Erythroblast (primary cell): ENCODE measurements around the gene PTPRU.

Source experiments
- GATA1 ChIP-seq: IDR thresholded peaks from 2 replicates; pipeline ENCODE4 v1.6.1; 2011; ENCODE audit warnings: low read depth, mild to moderate bottlenecking, control low read depth, low read length, moderate library complexity
- POLR2A ChIP-seq: IDR thresholded peaks from 2 replicates; pipeline ENCODE4 v1.6.1; 2011; ENCODE audit warnings: mild to moderate bottlenecking, low read length

- TF ChIP-seq POLR2A: no peak
- no peak for TF ChIP-seq GATA1
Observed at GRCh38 chr1:29317063-29317915, 81.0 kb downstream of the PTPRU start.
